ENCODE data around the gene SSH3. TPM values are rescaled to one million over a fixed set of nuclear protein-coding genes. Genes with fewer than 3 reads are reported as not detected.

Gene SSH3, protein sequence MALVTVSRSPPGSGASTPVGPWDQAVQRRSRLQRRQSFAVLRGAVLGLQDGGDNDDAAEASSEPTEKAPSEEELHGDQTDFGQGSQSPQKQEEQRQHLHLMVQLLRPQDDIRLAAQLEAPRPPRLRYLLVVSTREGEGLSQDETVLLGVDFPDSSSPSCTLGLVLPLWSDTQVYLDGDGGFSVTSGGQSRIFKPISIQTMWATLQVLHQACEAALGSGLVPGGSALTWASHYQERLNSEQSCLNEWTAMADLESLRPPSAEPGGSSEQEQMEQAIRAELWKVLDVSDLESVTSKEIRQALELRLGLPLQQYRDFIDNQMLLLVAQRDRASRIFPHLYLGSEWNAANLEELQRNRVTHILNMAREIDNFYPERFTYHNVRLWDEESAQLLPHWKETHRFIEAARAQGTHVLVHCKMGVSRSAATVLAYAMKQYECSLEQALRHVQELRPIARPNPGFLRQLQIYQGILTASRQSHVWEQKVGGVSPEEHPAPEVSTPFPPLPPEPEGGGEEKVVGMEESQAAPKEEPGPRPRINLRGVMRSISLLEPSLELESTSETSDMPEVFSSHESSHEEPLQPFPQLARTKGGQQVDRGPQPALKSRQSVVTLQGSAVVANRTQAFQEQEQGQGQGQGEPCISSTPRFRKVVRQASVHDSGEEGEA
- 36.6 and 69.7 TPM in 2 replicates for total RNA-seq

DNA sequence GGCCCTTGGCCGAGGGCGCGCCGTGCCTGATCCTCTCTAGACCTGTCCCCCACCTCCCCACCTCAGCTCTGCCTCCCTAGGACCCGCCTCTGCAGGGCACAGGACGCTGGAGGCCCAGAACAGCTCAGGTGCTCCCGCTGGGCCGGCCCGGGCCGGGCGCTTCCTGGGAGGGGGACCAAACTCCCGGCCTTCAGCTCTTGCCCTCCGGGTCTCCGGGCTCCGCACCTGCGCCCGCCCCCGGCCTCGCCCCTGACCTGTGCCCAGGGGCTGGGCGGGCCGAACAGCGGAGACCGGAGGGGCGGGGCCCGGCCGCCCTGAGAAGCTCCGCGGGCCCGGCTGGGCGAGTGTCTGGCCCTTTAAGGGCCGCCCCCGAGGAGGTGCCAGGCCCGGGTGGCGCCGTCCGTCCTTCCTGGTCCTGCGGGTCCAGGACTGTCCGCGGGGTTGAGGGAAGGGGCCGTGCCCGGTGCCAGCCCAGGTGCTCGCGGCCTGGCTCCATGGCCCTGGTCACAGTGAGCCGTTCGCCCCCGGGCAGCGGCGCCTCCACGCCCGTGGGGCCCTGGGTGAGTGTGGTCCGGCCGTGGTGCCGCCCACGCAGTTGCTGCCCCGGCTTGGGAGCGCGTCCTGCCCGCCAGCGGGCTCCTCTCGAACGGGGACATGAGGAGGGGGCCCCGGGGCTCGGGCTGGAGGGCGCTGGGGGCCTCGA lies at the start of gene SSH3:
TSS of gene SSH3 (plus strand) at position 399 of the 703 bp plus-strand sequence. CDS start at position 495, 96 bp downstream.

GRCh38 chr11:67266449-67267187 lies 36.7 kb upstream of the SSH3 start, which contains the start of gene GRK2:
Gene GRK2, plus strand, starts transcription at chr11:67266473. Its CDS starts 227 bp downstream, at chr11:67266700.

GRCh38 chr11:67289226-67289650 lies 14.1 kb upstream of the SSH3 start, which contains the start of gene ANKRD13D:
Gene ANKRD13D, plus strand, starts transcription at chr11:67289303. Its CDS starts 158 bp downstream, at chr11:67289461.

GRCh38 chr11:67353317-67354074 lies 50.2 kb downstream of the SSH3 start, which contains the start of gene POLD4:
Gene POLD4, minus strand, starts transcription at chr11:67353546. Its CDS starts 147 bp downstream, at chr11:67353399.

Other genes with a start within 250 kb of the SSH3 start
- gene RHOD, start 246.7 kb upstream of the SSH3 start, total RNA-seq, result 149 and 225 TPM in 2 replicates
- 38.3 and 40.7 TPM in 2 replicates for gene KDM2A, start 184.3 kb upstream of the SSH3 start, total RNA-seq
- 49.9 and 64.4 TPM in 2 replicates for gene GRK2, start 37.1 kb upstream of the SSH3 start, total RNA-seq
- gene ANKRD13D, start 14.2 kb upstream of the SSH3 start, total RNA-seq, result 36.9 and 39.9 TPM in 2 replicates
- gene POLD4, start 50.0 kb downstream of the SSH3 start, total RNA-seq, result 60.0 and 71.2 TPM in 2 replicates
- gene CLCF1, start 70.1 kb downstream of the SSH3 start, total RNA-seq, result 3.0 and 8.9 TPM in 2 replicates
- gene RAD9A, start 88.5 kb downstream of the SSH3 start, total RNA-seq, result 8.7 TPM in 2 replicates
- gene PPP1CA, start 98.3 kb downstream of the SSH3 start, total RNA-seq, result 206 and 244 TPM in 2 replicates
- not detected in 2 replicates for gene TBC1D10C, start 100.6 kb downstream of the SSH3 start, total RNA-seq
- 0.24 TPM in 1 of 2 replicates, not detected in the other for gene CARNS1, start 112.1 kb downstream of the SSH3 start, total RNA-seq
- 43.9 and 55.4 TPM in 2 replicates for gene RPS6KB2, start 125.0 kb downstream of the SSH3 start, total RNA-seq
- gene PTPRCAP, start 134.2 kb downstream of the SSH3 start, total RNA-seq, result 0.24 TPM in 1 of 2 replicates, not detected in the other
- gene CORO1B, start 139.9 kb downstream of the SSH3 start, total RNA-seq, result 140 and 158 TPM in 2 replicates
- not detected in 2 replicates for gene GPR152, start 149.2 kb downstream of the SSH3 start, total RNA-seq
- gene CABP4, start 151.8 kb downstream of the SSH3 start, total RNA-seq, result under 0.01 TPM in 1 of 2 replicates, not detected in the other
- 20.9 and 37.6 TPM in 2 replicates for gene TMEM134, start 165.7 kb downstream of the SSH3 start, total RNA-seq
- gene AIP, start 179.5 kb downstream of the SSH3 start, total RNA-seq, result 76.7 and 89.2 TPM in 2 replicates
- 29.2 and 33.3 TPM in 2 replicates for gene PITPNM1, start 201.8 kb downstream of the SSH3 start, total RNA-seq
- 17.1 and 18.5 TPM in 2 replicates for gene CDK2AP2, start 204.6 kb downstream of the SSH3 start, total RNA-seq
- not detected in 2 replicates for gene CABP2, start 219.9 kb downstream of the SSH3 start, total RNA-seq